SU-DHL-6 (cell line): Measurements from ENCODE around the gene LRRC40.

Source experiments
- CTCF ChIP-seq: fragments of 200-600 bp; sonication (generic); IDR thresholded peaks from one replicate; pipeline ENCODE4 v1.5.1; 2017; ENCODE audit warnings: antibody characterized with exemption, mild to moderate bottlenecking, low read length, moderate library complexity; ENCODE audit not compliant: insufficient read depth, poor library complexity, severe bottlenecking
- EZH2phosphoT487 ChIP-seq: fragments of 200-600 bp; sonication (generic), shearing (Covaris generic); conservative IDR thresholded peaks from 2 replicates; pipeline ENCODE4 v1.6.1; 2018; ENCODE audit warnings: mild to moderate bottlenecking, antibody characterized with exemption, low read length, moderate library complexity, mixed read lengths

GRCh38 chr1:70112838-70113237, 92.5 kb downstream of the LRRC40 start:
- TF ChIP-seq CTCF = peak; percentile 38
- TF ChIP-seq EZH2phosphoT487 = no peak
